Erythroblast (primary cell): ENCODE measurements around the gene CDYL.

ENCODE experiments used
- GATA1 ChIP-seq: IDR thresholded peaks from 2 replicates; pipeline ENCODE4 v1.6.1; 2011; ENCODE audit warnings: low read depth, mild to moderate bottlenecking, control low read depth, low read length, moderate library complexity
- POLR2A ChIP-seq: IDR thresholded peaks from 2 replicates; pipeline ENCODE4 v1.6.1; 2011; ENCODE audit warnings: mild to moderate bottlenecking, low read length

- TF ChIP-seq POLR2A (no peak), GATA1 (no peak)
Measured at GRCh38 chr6:4762294-4762693, 13.9 kb upstream of the CDYL start.
